K562 (cell line): ENCODE measurements around the gene ZNF747. TPM values are rescaled to one million over a fixed set of nuclear protein-coding genes. Genes with fewer than 3 reads are reported as not detected.

ENCODE experiments used
- ATAC-seq: fragments of 200-7000 bp; cut with Tn5 transposase; 3 replicates; pipeline ENCODE4 v1.9.1; 2020; ENCODE audit warnings: moderate library complexity
- BruUV-seq: library from RNA; stranded (reverse); fragments of 400-500 nt; replicated peaks from 2 replicates; lab custom pipeline; 2021; lab: Mats Ljungman, UMichigan
- CTCF ChIA-PET: fragments of 300-600 bp; formaldehyde crosslinking; extraction: SDS; loops from one replicate; lab custom pipeline; 2021; ENCODE audit warnings: low intra/inter-chr PET ratio; lab: Yijun Ruan, JAX
- POLR2A ChIA-PET: fragments of 300-600, 350-650 bp; sonication (Branson Sonifier 250); formaldehyde crosslinking; extraction: SDS; loops from one replicate; lab custom pipeline; 2021; ENCODE audit warnings: antibody characterized with exemption, inconsistent platforms; lab: Yijun Ruan, JAX
- DNase-seq, 4 experiments: peaks; one replicate each; pipeline versions ENCODE4 v3.0.0 to v3.0.0-alpha.2; 2011 to 2018; ENCODE audit warnings: low spot score in 3 of 4, mixed read lengths in 3 of 4; ENCODE audit errors: extremely low read depth in 1 of 4
- FAIRE-seq: peaks from 2 replicates; lab custom pipeline; 2011; peaks lifted over from hg19 to GRCh38; lab: Jason Lieb, UNC
- H2AFZ ChIP-seq: 2 replicates; pipeline ENCODE4 v1.6.0; 2011; ENCODE audit warnings: low read depth, low read length, control low read depth, inconsistent platforms
- H3K27ac ChIP-seq: fragments of 200-600 bp; 3 replicates; pipeline ENCODE4 v1.8.0; 2011; ENCODE audit warnings: low read depth, mild to moderate bottlenecking, control low read depth, inconsistent platforms, low read length, moderate library complexity, mixed read lengths; ENCODE audit errors: extremely low read depth
- H3K27me3 ChIP-seq, 2 experiments: fragments of 300-600 bp in 1 of 2; 2 replicates in 1 of 2; 3 replicates in 1 of 2; pipeline versions ENCODE4 v1.6.0 to v1.8.0; 2011; ENCODE audit warnings: inconsistent platforms in 2 of 2, low read length in 2 of 2, mild to moderate bottlenecking in 1 of 2, mixed read lengths in 1 of 2, moderate library complexity in 1 of 2; ENCODE audit not compliant: control insufficient read depth in 2 of 2, insufficient read depth in 2 of 2
- H3K36me3 ChIP-seq: fragments of 300-600 bp; 3 replicates; pipeline ENCODE4 v1.8.0; 2011; ENCODE audit warnings: mild to moderate bottlenecking, low read length, inconsistent platforms; ENCODE audit not compliant: control insufficient read depth, insufficient read depth
- H3K4me1 ChIP-seq, 2 experiments: fragments of 200-600 bp in 1 of 2; replicated peaks in 1 of 2; 2 replicates in 1 of 2; 3 replicates in 1 of 2; pipeline versions ENCODE4 v1.5.1 to v1.8.0; 2011; ENCODE audit warnings: inconsistent platforms in 2 of 2, low read length in 2 of 2, mild to moderate bottlenecking in 1 of 2, mixed read lengths in 1 of 2, moderate library complexity in 1 of 2; ENCODE audit not compliant: control insufficient read depth in 2 of 2, insufficient read depth in 2 of 2
- H3K4me2 ChIP-seq: 2 replicates; pipeline ENCODE4 v1.6.1; 2011; ENCODE audit warnings: low read length, control low read depth, inconsistent platforms, mixed read lengths; ENCODE audit not compliant: insufficient read depth
- H3K4me3 ChIP-seq: fragments of 200-600 bp; sonication (generic), shearing (Covaris generic); 2 replicates; pipeline ENCODE4 v1.5.1; 2016; ENCODE audit warnings: control low read depth, inconsistent platforms
- H3K79me2 ChIP-seq: fragments of 200-600 bp; 3 replicates; pipeline ENCODE4 v1.8.0; 2011; ENCODE audit warnings: low read length, inconsistent platforms; ENCODE audit not compliant: control insufficient read depth, insufficient read depth
- H3K9ac ChIP-seq, 2 experiments: 2 replicates each; pipeline versions ENCODE4 v1.6.0 to v1.6.1; 2011; ENCODE audit warnings: low read depth in 2 of 2, low read length in 2 of 2, control low read depth in 1 of 2, inconsistent platforms in 1 of 2, mild to moderate bottlenecking in 1 of 2, mixed read lengths in 1 of 2; ENCODE audit not compliant: insufficient read depth in 1 of 2
- H3K9me1 ChIP-seq: one replicate; pipeline ENCODE4 v1.6.0; 2011; ENCODE audit warnings: inconsistent platforms, mild to moderate bottlenecking, low read length, moderate library complexity; ENCODE audit not compliant: control insufficient read depth, insufficient read depth
- H3K9me3 ChIP-seq: replicated peaks from 2 replicates; pipeline ENCODE4 v1.5.1; 2011; ENCODE audit warnings: low read depth, low read length, inconsistent platforms; ENCODE audit not compliant: control insufficient read depth, insufficient read depth
- H4K20me1 ChIP-seq: replicated peaks from 2 replicates; pipeline ENCODE4 v1.6.1; 2011; ENCODE audit warnings: low read length, inconsistent platforms, mixed read lengths; ENCODE audit not compliant: control insufficient read depth, insufficient read depth
- CBFA2T3 ChIP-seq: fragments of 450-650 bp; IDR thresholded peaks from 2 replicates; pipeline ENCODE4 v1.6.1; 2017
- CLOCK ChIP-seq: fragments of 250-450 bp; sonication (Bioruptor Pico); IDR thresholded peaks from 2 replicates; pipeline ENCODE4 v1.4.0; 2020; ENCODE audit warnings: mild to moderate bottlenecking, moderate library complexity, borderline replicate concordance
- CREM ChIP-seq: IDR thresholded peaks from 2 replicates; pipeline ENCODE4 v1.6.1; 2014; ENCODE audit warnings: antibody characterized with exemption, low read depth
- EGR1 ChIP-seq: fragments of 450-650 bp; conservative IDR thresholded peaks from 2 replicates; pipeline ENCODE4 v1.6.1; 2017; ENCODE audit warnings: mild to moderate bottlenecking
- ERF ChIP-seq: fragments of 450-650 bp; formaldehyde crosslinking; IDR thresholded peaks from 2 replicates; pipeline ENCODE4 v1.4.0; 2020; ENCODE audit warnings: mild to moderate bottlenecking, mixed read lengths
- L3MBTL2 ChIP-seq: fragments of 450-650 bp; IDR thresholded peaks from 2 replicates; pipeline ENCODE4 v1.6.1; 2016; ENCODE audit warnings: mild to moderate bottlenecking, moderate library complexity
- MAFK ChIP-seq: IDR thresholded peaks from 2 replicates; pipeline ENCODE4 v1.6.1; 2011; ENCODE audit warnings: low read length, improper control_type of control experiment
- MEIS2 ChIP-seq: fragments of 450-650 bp; IDR thresholded peaks from 2 replicates; pipeline ENCODE4 v1.6.1; 2014; ENCODE audit warnings: mild to moderate bottlenecking; ENCODE audit not compliant: partially characterized antibody
- MYNN ChIP-seq, 2 experiments: sonication (generic); formaldehyde crosslinking in 1 of 2; IDR thresholded peaks; 2 replicates each; pipeline versions ENCODE4 v1.5.0 to v1.6.1; 2016 to 2020; ENCODE audit warnings: antibody characterized with exemption in 1 of 2, missing genetic modification reagents in 1 of 2
- TCF15 ChIP-seq: fragments of 250-450 bp; sonication (Bioruptor Pico); IDR thresholded peaks from 2 replicates; pipeline ENCODE4 v1.8.0; 2022; ENCODE audit warnings: moderate library complexity, mild to moderate bottlenecking, inconsistent platforms
- TCF3 ChIP-seq: sonication (generic); formaldehyde crosslinking; IDR thresholded peaks from 2 replicates; pipeline ENCODE4 v1.4.0; 2020; ENCODE audit warnings: mild to moderate bottlenecking, missing genetic modification reagents
- TFAP4 ChIP-seq: sonication (generic); formaldehyde crosslinking; IDR thresholded peaks from 2 replicates; pipeline ENCODE4 v1.8.0; 2022; ENCODE audit warnings: missing genetic modification reagents, mild to moderate bottlenecking, moderate library complexity, borderline replicate concordance
- ZBTB2 ChIP-seq: fragments of 450-650 bp; IDR thresholded peaks from 2 replicates; pipeline ENCODE4 v1.6.1; 2016; ENCODE audit warnings: antibody characterized with exemption
- ZNF174 ChIP-seq: fragments of 250-450 bp; sonication (Bioruptor Pico); IDR thresholded peaks from 2 replicates; pipeline ENCODE4 v1.4.0; 2020; ENCODE audit warnings: mild to moderate bottlenecking
- ZNF561 ChIP-seq: fragments of 450-650 bp; formaldehyde crosslinking; conservative IDR thresholded peaks from 2 replicates; pipeline ENCODE4 v1.4.0; 2020; ENCODE audit warnings: mild to moderate bottlenecking, moderate library complexity
- ZNF77 ChIP-seq: fragments of 250-450 bp; sonication (Bioruptor Pico); IDR thresholded peaks from 2 replicates; pipeline ENCODE4 v1.5.0; 2020
- ZNF778 ChIP-seq: fragments of 450-650 bp; formaldehyde crosslinking; IDR thresholded peaks from 2 replicates; pipeline ENCODE4 v1.4.0; 2020; ENCODE audit warnings: mild to moderate bottlenecking, moderate library complexity
- WGBS: fragments of 100-300 bp; shearing (Covaris generic); methylation state at CpG from one replicate; pipeline ENCODE4 v1.1.6; 2016; ENCODE audit warnings: low coverage, mixed read lengths; ENCODE audit not compliant: insufficient coverage; ENCODE audit errors: missing lambda C conversion rate; 5-methylcytosine and 5-hydroxymethylcytosine counted together
- in situ Hi-C: fragments of 300-500 bp; cut with MboI; formaldehyde crosslinking; loops from 4 replicates; pipeline ENCODE4 v1.15.0; 2018; ENCODE audit warnings: inconsistent platforms, mixed read lengths
- intact Hi-C: fragments of 100-400 bp; cut with micrococcal nuclease; formaldehyde crosslinking; loops from 2 replicates; pipeline ENCODE4 v1.14.2; 2022
- polyA plus RNA-seq, 8 experiments: library from polyadenylated mRNA; depleted of rRNA in 4 of 8; stranded (reverse) in 5 of 8; unstranded in 3 of 8; fragments of >200 nt; fragmentation: Nextera tagmentation in 2 of 8; fragmentation: Illumina TruSeq in 1 of 8; extraction: Ambion mirVana in 2 of 8; extraction: Trizol in 1 of 8; gene quantifications; 2 replicates each; pipeline versions ENCODE4 v1.2.1 to v1.2.3, GENCODE V29; 2011 to 2014; ENCODE audit warnings: inconsistent platforms in 1 of 8, missing spikeins in 1 of 8
- total RNA-seq, 7 experiments: library from RNA; depleted of rRNA in 6 of 7; stranded (reverse); fragments of >200 nt in 6 of 7; fragmentation: Illumina TruSeq in 2 of 7; extraction: Trizol in 2 of 7; gene quantifications; 2 replicates each; pipeline versions ENCODE4 v1.2.1 to v1.2.3, GENCODE V29; 2011 to 2021; ENCODE audit warnings: low replicate concordance in 1 of 7

The ZNF747 gene
- total and polyA plus RNA-seq, 9 of the 15 experiments (the other 6 are each of a cell fraction or from before 2014, with no cell fraction given): 0.14 to 3.3 (median 1.5) TPM

- no TSS peak for BruUV-seq
- in situ Hi-C loops: no loop called here
- no peaks in the 10 kb centered on the region for H3K9me3 ChIP-seq
- H3K36me3 ChIP-seq: peaks cover 17% of the 10 kb centered on the region; the same call in 1 of the 3 replicates
- FAIRE-seq (no peak), ATAC-seq (no peak), DNase-seq (peak in 3 of 4 experiments; percentile 21 to 68 (median 52))
- H2AFZ ChIP-seq: no peak overlapping the region
- peak overlapping the region in 1 of 2 experiments; percentile 85; a peak in 2 of 4 replicates for H3K9ac ChIP-seq
- peak overlapping the region; percentile 25 for H3K4me2 ChIP-seq
- intact Hi-C loops: no loop called here
- 44% methylated on average over 24 of the region's 26 CpGs for WGBS
- ChIA-PET CTCF (interaction anchor here (0.6 kb wide), 1 partner anchor 88 kb away, joined by 3 read pairs; no protein-coding TSS in a partner anchor), POLR2A (interaction anchor here (0.6 to 4.3 kb wide), 7 partner anchors 7 to 31 kb away, joined by 3 to 16 read pairs (median 4); no protein-coding TSS in a partner anchor)
- peaks cover 30 to 58% of the 10 kb centered on the region in 2 experiments; a peak in 4 of 5 replicates for H3K4me1 ChIP-seq
- peaks cover 4% of the 10 kb centered on the region for H3K9me1 ChIP-seq
- no peaks in the 10 kb centered on the region for H3K27me3 ChIP-seq
- H4K20me1 ChIP-seq: no peaks in the 10 kb centered on the region
- no peak overlapping the region for H3K4me3 ChIP-seq
- no peak overlapping the region for H3K27ac ChIP-seq
- H3K79me2 ChIP-seq: peaks cover 19% of the 10 kb centered on the region
- TF ChIP-seq MYNN (IDR thresholded peaks at IDR 0.05) (0 out of 2 replicates have a peak, but pooled peaks have one; percentile 23), MYNN (CRISPR knock-in tag; IDR thresholded peaks at IDR 0.05) (no peak), ZNF778 (CRISPR knock-in tag) (no peak), ZNF561 (CRISPR knock-in tag) (no peak), EGR1 (peak; percentile 50), TCF15 (CRISPR knock-in tag) (no peak), MEIS2 (no peak), ZNF77 (CRISPR knock-in tag) (no peak), TCF3 (CRISPR knock-in tag) (peak; percentile 29; the same call in 1 of the 2 replicates), CREM (0 out of 2 replicates have a peak, but pooled peaks have one; percentile 5), L3MBTL2 (no peak), CBFA2T3 (peak; percentile 55; the same call in 1 of the 2 replicates), TFAP4 (CRISPR knock-in tag) (no peak), ZNF174 (CRISPR knock-in tag) (no peak), ERF (CRISPR knock-in tag) (no peak), MAFK (no peak), ZBTB2 (peak; percentile 44; the same call in 1 of the 2 replicates), CLOCK (CRISPR knock-in tag) (no peak)
Measured at GRCh38 chr16:30523768-30524574, 10.7 kb downstream of the ZNF747 start.
